Endothelial cell (in vitro differentiated cells): ENCODE measurements around the gene SFXN4. TPM values are rescaled to one million over a fixed set of nuclear protein-coding genes. Genes with fewer than 3 reads are reported as not detected.

ENCODE experiments used
- DNase-seq: peaks from one replicate; pipeline ENCODE4 v3.0.0; 2021; ENCODE audit warnings: low spot score
- H3K27ac Mint-ChIP-seq: one replicate; pipeline ENCODE4 v1.8.0; 2021; ENCODE audit warnings: mixed read lengths, inconsistent platforms; ENCODE audit not compliant: unreplicated experiment
- H3K27me3 Mint-ChIP-seq: one replicate; pipeline ENCODE4 v1.8.0; 2021; ENCODE audit warnings: mild to moderate bottlenecking, moderate library complexity, mixed read lengths, inconsistent platforms; ENCODE audit not compliant: unreplicated experiment
- H3K36me3 Mint-ChIP-seq: one replicate; pipeline ENCODE4 v1.8.0; 2021; ENCODE audit warnings: mild to moderate bottlenecking, low read depth, mixed read lengths, inconsistent platforms; ENCODE audit not compliant: unreplicated experiment
- H3K4me1 Mint-ChIP-seq: one replicate; pipeline ENCODE4 v1.8.0; 2021; ENCODE audit warnings: mild to moderate bottlenecking, mixed read lengths, inconsistent platforms; ENCODE audit not compliant: unreplicated experiment
- H3K4me3 Mint-ChIP-seq: one replicate; pipeline ENCODE4 v1.8.0; 2021; ENCODE audit warnings: mild to moderate bottlenecking, mixed read lengths, inconsistent platforms; ENCODE audit not compliant: unreplicated experiment
- H3K9me3 Mint-ChIP-seq: one replicate; pipeline ENCODE4 v1.8.0; 2021; ENCODE audit warnings: mixed read lengths, inconsistent platforms; ENCODE audit not compliant: unreplicated experiment
- total RNA-seq: library from RNA; stranded (reverse); fragmentation: NEBNext Ultra II Directional; extraction: Animal tissue kit (Norgen Biotek cat#: 25700); gene quantifications from one replicate; pipeline ENCODE4 v1.2.1, GENCODE V29; 2021; ENCODE audit not compliant: unreplicated experiment
- TF ChIP-seq, protein P1 (sequence below): fragments of 200-600 bp; sonication (generic); IDR thresholded peaks from one replicate; pipeline ENCODE4 v1.5.0; 2021; ENCODE audit warnings: antibody characterized with exemption; ENCODE audit not compliant: unreplicated experiment

The SFXN4 gene
- total RNA-seq, 1 donor from 2014 or later = 19.0 TPM

DNA sequence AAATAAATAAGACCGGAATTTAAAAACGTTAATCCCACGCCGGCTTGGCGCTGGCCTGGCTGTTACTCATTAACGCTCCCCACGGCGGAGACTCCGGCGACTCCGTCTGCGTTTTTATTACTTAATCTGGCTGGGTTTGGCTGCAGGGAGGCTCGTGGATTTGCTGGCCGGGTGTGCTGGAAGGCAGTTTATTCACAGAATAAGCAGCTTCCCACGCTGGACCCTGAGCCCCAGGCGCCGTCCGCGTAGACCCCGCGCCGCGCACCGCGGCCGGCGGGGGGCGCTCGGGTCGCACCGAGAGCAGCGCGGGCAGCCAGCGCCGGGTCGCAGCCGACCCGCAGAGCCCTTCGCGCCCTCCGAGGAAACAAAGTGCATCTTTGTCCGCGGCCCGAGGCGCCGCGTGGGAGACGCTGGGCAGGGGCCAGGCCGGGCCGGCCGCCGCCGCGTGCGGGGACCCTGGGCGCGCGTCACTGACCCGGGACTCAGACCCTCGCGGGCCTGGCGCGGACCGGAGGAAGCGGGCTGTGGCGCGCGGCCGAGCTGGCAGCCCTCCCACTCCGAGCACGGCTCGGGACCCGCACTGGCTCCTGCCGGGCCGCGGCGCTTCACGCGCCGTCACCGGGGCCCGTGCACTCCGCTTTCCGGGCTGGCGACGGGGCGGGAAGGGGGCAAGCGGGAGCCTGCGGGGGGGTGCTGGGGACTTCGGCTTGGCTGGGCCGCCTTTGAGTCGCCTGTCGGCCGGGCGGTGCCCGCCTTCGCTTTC, 41.3 kb upstream of the SFXN4 start:
- Mint-ChIP-seq H3K27me3 (peaks cover 8% of the 10 kb centered on the region), H3K36me3 (peaks cover 31% of the 10 kb centered on the region), H3K4me1 (peaks cover 59% of the 10 kb centered on the region)

DNA sequence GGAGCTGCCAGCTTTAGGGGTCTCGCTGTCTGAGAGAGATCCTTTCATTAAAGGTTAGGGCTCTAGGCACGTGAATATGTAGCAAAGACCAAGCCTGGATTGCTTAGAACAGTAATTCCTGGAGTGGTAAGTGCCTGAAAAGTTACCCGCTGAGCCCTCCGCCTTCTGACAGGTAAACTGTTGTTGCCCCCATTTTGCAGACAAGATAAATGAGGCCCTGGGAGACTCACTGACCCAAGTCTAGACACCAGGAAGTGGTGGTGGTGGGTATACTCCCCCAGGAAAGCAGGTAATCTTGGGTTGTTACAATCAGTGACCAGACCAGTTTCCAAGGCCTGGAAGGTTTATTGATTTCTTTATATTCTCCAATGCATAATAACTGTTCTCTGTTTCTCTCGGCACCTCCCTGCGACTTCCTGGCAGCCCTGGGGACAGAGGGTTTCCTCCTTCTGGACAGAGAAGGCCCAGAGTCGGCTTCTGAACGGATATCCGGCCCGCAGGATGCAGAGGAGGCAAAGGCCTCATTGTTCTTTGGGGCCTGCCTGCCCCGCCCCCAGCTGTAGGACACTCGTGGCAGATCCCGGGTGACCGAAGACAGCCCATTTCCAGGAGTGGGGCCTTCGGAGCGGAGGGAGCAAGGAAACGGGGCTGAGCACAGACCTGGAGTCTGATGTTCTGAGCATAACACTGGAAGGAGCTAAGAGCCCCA, 40.5 kb upstream of the SFXN4 start:
- Mint-ChIP-seq H3K9me3 (no peaks in the 10 kb centered on the region), H3K4me3 (peak overlapping the region; percentile 95), H3K4me1 (peaks cover 59% of the 10 kb centered on the region), H3K36me3 (peaks cover 27% of the 10 kb centered on the region), H3K27me3 (peaks cover 8% of the 10 kb centered on the region), H3K27ac (peak overlapping the region; percentile 100)
- TF ChIP-seq, protein P1, sequence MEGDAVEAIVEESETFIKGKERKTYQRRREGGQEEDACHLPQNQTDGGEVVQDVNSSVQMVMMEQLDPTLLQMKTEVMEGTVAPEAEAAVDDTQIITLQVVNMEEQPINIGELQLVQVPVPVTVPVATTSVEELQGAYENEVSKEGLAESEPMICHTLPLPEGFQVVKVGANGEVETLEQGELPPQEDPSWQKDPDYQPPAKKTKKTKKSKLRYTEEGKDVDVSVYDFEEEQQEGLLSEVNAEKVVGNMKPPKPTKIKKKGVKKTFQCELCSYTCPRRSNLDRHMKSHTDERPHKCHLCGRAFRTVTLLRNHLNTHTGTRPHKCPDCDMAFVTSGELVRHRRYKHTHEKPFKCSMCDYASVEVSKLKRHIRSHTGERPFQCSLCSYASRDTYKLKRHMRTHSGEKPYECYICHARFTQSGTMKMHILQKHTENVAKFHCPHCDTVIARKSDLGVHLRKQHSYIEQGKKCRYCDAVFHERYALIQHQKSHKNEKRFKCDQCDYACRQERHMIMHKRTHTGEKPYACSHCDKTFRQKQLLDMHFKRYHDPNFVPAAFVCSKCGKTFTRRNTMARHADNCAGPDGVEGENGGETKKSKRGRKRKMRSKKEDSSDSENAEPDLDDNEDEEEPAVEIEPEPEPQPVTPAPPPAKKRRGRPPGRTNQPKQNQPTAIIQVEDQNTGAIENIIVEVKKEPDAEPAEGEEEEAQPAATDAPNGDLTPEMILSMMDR = no peak
- peak; percentile 74 for DNase-seq

More for the DNA sequence above, 41.3 kb upstream of the SFXN4 start:
- Mint-ChIP-seq H3K9me3 (no peaks in the 10 kb centered on the region), H3K27ac (peak overlapping the region; percentile 100), H3K4me3 (peak overlapping the region; percentile 95)
- TF ChIP-seq, protein P1 = peak; percentile 82
- DNase-seq = peak; percentile 89

DNA sequence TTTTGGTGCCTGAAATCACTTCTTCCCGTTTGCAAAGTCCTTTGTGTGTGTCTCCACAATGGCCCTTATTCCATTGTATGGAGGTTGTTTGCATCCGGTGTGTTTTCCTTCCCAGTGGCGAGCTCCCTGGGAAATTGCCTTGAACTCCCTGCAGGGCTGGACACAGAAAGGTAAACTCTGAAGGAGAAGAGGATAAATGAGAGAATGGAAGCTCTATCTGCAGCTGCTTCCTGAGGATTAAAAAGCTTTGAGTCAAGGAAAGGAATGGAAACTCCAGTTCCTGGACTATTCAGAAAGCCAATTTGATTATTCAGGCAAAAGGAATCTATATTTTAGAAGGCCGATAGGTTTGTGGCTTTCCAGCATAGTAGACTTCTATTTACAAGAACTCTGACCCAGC, 37.5 kb upstream of the SFXN4 start:
- Mint-ChIP-seq H3K4me3 (no peak overlapping the region), H3K27ac (peak overlapping the region; percentile 99), H3K27me3 (peaks cover 4% of the 10 kb centered on the region), H3K36me3 (peaks cover 5% of the 10 kb centered on the region), H3K4me1 (peaks cover 55% of the 10 kb centered on the region), H3K9me3 (no peaks in the 10 kb centered on the region)
- TF ChIP-seq, protein P1 = no peak
- DNase-seq = no peak

DNA sequence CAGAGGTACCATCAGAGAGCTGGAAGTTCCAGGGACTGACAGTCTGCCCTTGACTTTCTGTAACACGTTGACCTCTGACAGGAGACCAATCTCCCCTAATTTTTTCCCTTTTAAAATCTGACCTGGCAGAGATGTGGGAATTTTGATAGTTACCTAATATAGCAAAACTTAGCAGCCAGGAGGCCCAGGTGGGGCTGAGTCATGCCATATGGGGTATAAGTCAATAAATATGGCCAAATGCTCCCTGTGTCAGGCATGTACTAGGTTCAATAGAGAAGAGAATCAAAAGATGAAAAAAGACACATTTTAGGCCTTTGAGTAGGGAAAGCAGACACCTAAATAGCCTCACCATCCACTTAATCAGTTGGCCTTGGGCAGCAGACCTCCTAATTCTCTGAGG, 35.7 kb upstream of the SFXN4 start:
- TF ChIP-seq, protein P1 = no peak
- Mint-ChIP-seq H3K27ac (peak overlapping the region; percentile 70), H3K4me3 (no peak overlapping the region), H3K27me3 (peaks cover 1% of the 10 kb centered on the region), H3K36me3 (peaks cover 5% of the 10 kb centered on the region), H3K9me3 (no peaks in the 10 kb centered on the region), H3K4me1 (peaks cover 55% of the 10 kb centered on the region)
- DNase-seq = no peak
